Endothelial cell of umbilical vein (primary cell): ENCODE results near the gene DENND1B. TPM values are rescaled to one million over a fixed set of nuclear protein-coding genes. Genes with fewer than 3 reads are reported as not detected.
A peak's percentile ranks its signal among the peaks of the same experiment; 100 is the strongest.

ENCODE experiments used
- BruUV-seq: library from RNA; stranded (reverse); fragments of 400-500 nt; replicated peaks from 2 replicates; lab custom pipeline; 2021; lab: Mats Ljungman, UMichigan
- CTCF ChIA-PET: fragments of 300-600, 350-600 bp; sonication (Branson Sonifier 250); formaldehyde crosslinking; loops from one replicate; lab custom pipeline; 2021; ENCODE audit warnings: antibody characterized with exemption, inconsistent platforms; lab: Charles Lee
- POLR2A ChIA-PET: fragments of 300-600, 350-600 bp; sonication (Branson Sonifier 250); formaldehyde crosslinking; loops from one replicate; lab custom pipeline; 2021; ENCODE audit warnings: antibody characterized with exemption, inconsistent platforms; lab: Charles Lee
- DNase-seq: peaks from one replicate; pipeline ENCODE4 v3.0.0-alpha.2; 2011; ENCODE audit warnings: low read depth, low spot score
- FAIRE-seq: peaks from 2 replicates; lab custom pipeline; 2011; peaks lifted over from hg19 to GRCh38; lab: Jason Lieb, UNC
- H2AFZ ChIP-seq: 2 replicates; pipeline ENCODE4 v1.6.0; 2012; ENCODE audit warnings: low read depth, low read length, control low read depth, inconsistent platforms
- H3K27ac ChIP-seq: 2 replicates; pipeline ENCODE4 v1.5.1; 2011; ENCODE audit warnings: low read depth, mild to moderate bottlenecking, control low read depth, low read length, moderate library complexity; ENCODE audit not compliant: insufficient read depth
- H3K27me3 ChIP-seq, 2 experiments: 2 replicates each; pipeline versions ENCODE4 v1.6.0 to v1.6.1; 2011; ENCODE audit warnings: low read length in 2 of 2, mixed read lengths in 1 of 2; ENCODE audit not compliant: control insufficient read depth in 2 of 2, insufficient read depth in 2 of 2
- H3K36me3 ChIP-seq, 2 experiments: 2 replicates in 1 of 2; 3 replicates in 1 of 2; pipeline ENCODE4 v1.5.1; 2011; ENCODE audit warnings: low read length in 2 of 2, mild to moderate bottlenecking in 1 of 2, moderate library complexity in 1 of 2; ENCODE audit not compliant: control insufficient read depth in 2 of 2, insufficient read depth in 2 of 2; ENCODE audit errors: extremely low read depth in 1 of 2
- H3K4me1 ChIP-seq: 3 replicates; pipeline ENCODE4 v1.5.1; 2011; ENCODE audit warnings: mild to moderate bottlenecking, low read length; ENCODE audit not compliant: control insufficient read depth, insufficient read depth; ENCODE audit errors: extremely low read depth
- H3K4me2 ChIP-seq: 2 replicates; pipeline ENCODE4 v1.6.1; 2011; ENCODE audit warnings: low read length, control low read depth, mixed read lengths; ENCODE audit not compliant: insufficient read depth
- H3K4me3 ChIP-seq, 3 experiments: fragments of 200-600 bp in 1 of 3; sonication (generic), shearing (Covaris generic) in 1 of 3; replicated peaks in 1 of 3; 2 replicates each; pipeline ENCODE4 v1.5.1; 2011 to 2016; ENCODE audit warnings: control low read depth in 3 of 3, low read length in 3 of 3, mild to moderate bottlenecking in 2 of 3, inconsistent platforms in 1 of 3, low read depth in 1 of 3, moderate library complexity in 1 of 3; ENCODE audit not compliant: insufficient read depth in 1 of 3
- H3K79me2 ChIP-seq: 2 replicates; pipeline ENCODE4 v1.6.0; 2012; ENCODE audit warnings: low read length, inconsistent platforms; ENCODE audit not compliant: control insufficient read depth, insufficient read depth
- H3K9ac ChIP-seq: replicated peaks from 2 replicates; pipeline ENCODE3; 2011; ENCODE audit warnings: low read length, control low read depth; ENCODE audit not compliant: insufficient read depth; ENCODE audit errors: extremely low read depth
- H3K9me1 ChIP-seq: replicated peaks from 3 replicates; pipeline ENCODE4 v1.6.0; 2011; ENCODE audit warnings: mild to moderate bottlenecking, low read length; ENCODE audit not compliant: control insufficient read depth, insufficient read depth; ENCODE audit errors: extremely low read depth
- H3K9me3 ChIP-seq: replicated peaks from 2 replicates; pipeline ENCODE4 v1.5.1; 2012; ENCODE audit warnings: low read length, inconsistent platforms; ENCODE audit not compliant: control insufficient read depth, insufficient read depth
- H4K20me1 ChIP-seq: replicated peaks from 2 replicates; pipeline ENCODE3; 2011; ENCODE audit warnings: mild to moderate bottlenecking, low read length; ENCODE audit not compliant: control insufficient read depth, insufficient read depth; ENCODE audit errors: extremely low read depth
- EZH2 ChIP-seq: IDR thresholded peaks from 2 replicates; pipeline ENCODE4 v1.6.1; 2012; ENCODE audit warnings: borderline replicate concordance, low read depth, mild to moderate bottlenecking, moderate library complexity, low read length, inconsistent platforms; ENCODE audit not compliant: severe bottlenecking
- GATA2 ChIP-seq: IDR thresholded peaks from 2 replicates; pipeline ENCODE4 v1.7.0; 2011; ENCODE audit warnings: low read depth, mild to moderate bottlenecking, moderate library complexity, mixed read lengths, low read length; ENCODE audit not compliant: insufficient read length, insufficient read depth
- JUN ChIP-seq: IDR thresholded peaks from 2 replicates; pipeline ENCODE4 v1.6.1; 2011; ENCODE audit warnings: borderline replicate concordance, low read depth; ENCODE audit not compliant: insufficient read length, insufficient read depth
- MAX ChIP-seq: IDR thresholded peaks from 2 replicates; pipeline ENCODE4 v1.6.1; 2011; ENCODE audit not compliant: insufficient read depth, insufficient read length
- MYC ChIP-seq: IDR thresholded peaks from one replicate; pipeline ENCODE4 v1.6.1; 2011; ENCODE audit warnings: mild to moderate bottlenecking, low read depth, low read length
- POLR2A ChIP-seq: IDR thresholded peaks from 2 replicates; pipeline ENCODE4 v1.6.1; 2012; ENCODE audit warnings: low read depth, mild to moderate bottlenecking, control low read depth, low read length
- dilution Hi-C: fragments of 300-500 bp; cut with MboI; formaldehyde crosslinking; loops from one replicate; pipeline ENCODE4 v1.15.0; 2019; ENCODE audit warnings: low sequenced_read_pairs; ENCODE audit not compliant: extremely low pct_ligation_motif_present
- intact Hi-C: fragments of 100-400 bp; cut with micrococcal nuclease; formaldehyde crosslinking; loops from one replicate; pipeline ENCODE4 v1.10.0; 2022
- polyA plus RNA-seq, 4 experiments: library from polyadenylated mRNA; depleted of rRNA in 3 of 4; stranded (reverse) in 3 of 4; unstranded in 1 of 4; fragments of >200 nt; gene quantifications; 2 replicates each; pipeline versions ENCODE4 v1.2.1 to v1.2.3, GENCODE V29; 2011 to 2012; ENCODE audit warnings: missing spikeins in 1 of 4
- total RNA-seq: library from RNA; stranded (reverse); gene quantifications from 2 replicates; pipeline ENCODE4 v1.2.3, GENCODE V29; 2021
- TF ChIP-seq, protein P1 (sequence below), 2 donors: IDR thresholded peaks; 1 replicate in 1 of 2; 2 replicates in 1 of 2; pipeline ENCODE4 v1.5.1; 2011; ENCODE audit warnings: low read length in 2 of 2, mild to moderate bottlenecking in 2 of 2, moderate library complexity in 2 of 2, control low read depth in 1 of 2, inconsistent platforms in 1 of 2, low read depth in 1 of 2; ENCODE audit not compliant: insufficient read depth in 1 of 2; ENCODE audit errors: extremely low read depth in 1 of 2

The DENND1B gene
- total and polyA plus RNA-seq, 2 donors (not counting 3 experiments of a cell fraction or from before 2014, with no cell fraction given): 0.97 to 3.3 TPM

GRCh38 chr1:197486946-197487345 lies 288.3 kb downstream of the DENND1B start:
- dilution Hi-C loops: no loop called here
- no TSS peak for BruUV-seq
- intact Hi-C loops: no loop called here
- TF ChIP-seq MYC: no peak
- TF ChIP-seq MAX: no peak
- no peak for TF ChIP-seq POLR2A
- TF ChIP-seq, protein P1, sequence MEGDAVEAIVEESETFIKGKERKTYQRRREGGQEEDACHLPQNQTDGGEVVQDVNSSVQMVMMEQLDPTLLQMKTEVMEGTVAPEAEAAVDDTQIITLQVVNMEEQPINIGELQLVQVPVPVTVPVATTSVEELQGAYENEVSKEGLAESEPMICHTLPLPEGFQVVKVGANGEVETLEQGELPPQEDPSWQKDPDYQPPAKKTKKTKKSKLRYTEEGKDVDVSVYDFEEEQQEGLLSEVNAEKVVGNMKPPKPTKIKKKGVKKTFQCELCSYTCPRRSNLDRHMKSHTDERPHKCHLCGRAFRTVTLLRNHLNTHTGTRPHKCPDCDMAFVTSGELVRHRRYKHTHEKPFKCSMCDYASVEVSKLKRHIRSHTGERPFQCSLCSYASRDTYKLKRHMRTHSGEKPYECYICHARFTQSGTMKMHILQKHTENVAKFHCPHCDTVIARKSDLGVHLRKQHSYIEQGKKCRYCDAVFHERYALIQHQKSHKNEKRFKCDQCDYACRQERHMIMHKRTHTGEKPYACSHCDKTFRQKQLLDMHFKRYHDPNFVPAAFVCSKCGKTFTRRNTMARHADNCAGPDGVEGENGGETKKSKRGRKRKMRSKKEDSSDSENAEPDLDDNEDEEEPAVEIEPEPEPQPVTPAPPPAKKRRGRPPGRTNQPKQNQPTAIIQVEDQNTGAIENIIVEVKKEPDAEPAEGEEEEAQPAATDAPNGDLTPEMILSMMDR (IDR thresholded peaks at IDR 0.05; ENCODE audit: extremely low read depth in 1 of 2, insufficient read depth in 1 of 2, low read depth in 1 of 2, low read length in 2 of 2): no peak
- TF ChIP-seq GATA2: no peak
- no peak for TF ChIP-seq EZH2
- TF ChIP-seq JUN: no peak
- no peak overlapping the region for H3K27ac ChIP-seq
- no peaks in the 10 kb centered on the region for H3K4me1 ChIP-seq
- H3K79me2 ChIP-seq: no peaks in the 10 kb centered on the region
- peak; percentile 33 for FAIRE-seq
- H3K4me2 ChIP-seq: no peak overlapping the region
- POLR2A ChIA-PET: no interaction called here
- DNase-seq: peak; percentile 25
- H3K36me3 ChIP-seq: no peaks in the 10 kb centered on the region
- no peak overlapping the region for H3K9ac ChIP-seq
- no peaks in the 10 kb centered on the region for H3K9me1 ChIP-seq
- no peak overlapping the region for H3K4me3 ChIP-seq
- H3K27me3 ChIP-seq: no peaks in the 10 kb centered on the region
- H2AFZ ChIP-seq: no peak overlapping the region
- CTCF ChIA-PET: no interaction called here
- no peaks in the 10 kb centered on the region for H3K9me3 ChIP-seq
- H4K20me1 ChIP-seq: no peaks in the 10 kb centered on the region
